ENCODE measurements around the gene C19orf33.
"Not testable (repeated sequence)": the region's sequence is repeated elsewhere in the genome, so short reads cannot be mapped to it uniquely, and the experiment has no call there.

C19orf33 gene

GRCh38 chr19:38309615-38310278, 5.7 kb downstream of the C19orf33 start:
- DNase-seq, result no peak

DNA sequence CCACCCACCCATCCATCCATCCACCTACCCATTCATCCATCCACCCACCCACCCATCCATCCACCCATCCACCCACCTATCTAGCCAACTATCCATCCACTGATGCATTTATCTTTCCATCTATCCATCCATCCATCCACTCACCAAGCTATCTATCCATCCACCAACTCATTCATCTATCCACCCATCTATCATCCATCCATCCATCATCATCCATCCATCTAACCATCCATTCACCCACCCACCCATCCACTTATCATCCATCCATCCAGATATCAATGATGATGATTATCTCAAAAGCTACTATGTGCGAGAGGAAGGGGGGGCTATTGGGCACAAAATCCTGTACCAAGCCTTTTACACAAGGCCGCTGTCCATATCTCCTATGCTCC, 6.2 kb downstream of the C19orf33 start:
- no peak for DNase-seq

DNA sequence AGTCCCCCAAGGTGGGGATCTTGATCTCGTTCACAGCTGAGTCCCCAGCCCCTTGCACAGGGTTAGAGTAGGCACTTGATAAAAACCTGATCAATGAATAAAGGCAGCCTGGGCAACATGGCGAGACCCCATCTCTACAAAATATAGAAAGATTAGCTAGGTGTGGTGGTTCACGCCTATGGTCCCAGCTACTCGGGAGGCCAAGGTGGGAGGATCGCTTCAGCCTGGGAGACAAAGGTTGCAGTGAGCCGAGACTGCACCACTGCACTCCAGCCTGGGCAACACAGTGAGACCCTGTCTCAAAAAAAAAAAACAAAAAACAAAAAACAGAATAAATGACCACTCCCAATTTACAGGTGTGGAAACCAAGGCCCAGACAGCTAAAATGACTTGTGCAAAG, 6.9 kb downstream of the C19orf33 start:
- no peak for DNase-seq

DNA sequence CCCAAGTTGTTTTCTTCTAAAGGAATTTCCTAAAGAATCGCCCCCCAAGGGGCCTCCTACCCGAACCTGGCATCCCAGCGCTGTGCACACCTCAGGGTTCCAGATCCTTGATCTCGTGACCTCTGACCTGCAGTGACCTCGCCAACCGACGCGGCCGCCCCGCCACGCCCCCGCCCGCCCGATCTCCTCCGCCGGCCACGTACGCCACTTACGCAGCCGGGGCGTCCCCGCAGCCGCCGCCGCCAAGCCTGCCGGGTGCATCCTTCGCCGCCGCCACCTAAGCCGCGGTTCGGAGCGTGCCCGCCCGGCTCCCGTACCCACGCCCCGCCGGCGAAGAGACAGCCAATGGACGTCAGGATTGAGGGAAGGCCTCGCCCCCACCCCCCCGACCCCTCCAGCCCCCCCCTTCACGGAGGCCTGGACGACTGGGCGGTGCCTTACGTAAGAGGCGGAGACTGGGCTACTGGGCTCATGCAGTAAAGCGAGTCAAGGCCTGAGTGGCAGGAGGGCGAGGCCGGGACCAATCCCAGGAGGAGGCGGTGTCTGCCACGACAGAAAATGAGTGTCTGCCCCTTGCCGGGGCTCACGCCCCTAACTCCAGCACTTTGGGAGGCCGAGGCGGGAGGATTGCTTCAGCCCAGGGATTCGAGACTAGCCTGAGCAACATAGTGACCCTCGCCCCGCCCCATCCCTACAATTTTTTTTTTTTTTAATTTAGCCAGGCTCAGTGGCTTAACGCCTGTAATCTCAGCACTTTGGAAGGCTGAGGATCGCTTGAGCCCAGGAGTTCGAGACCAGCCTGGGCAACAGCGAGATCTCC, 11.8 kb downstream of the C19orf33 start, which contains the start of gene YIF1B:
TSS of gene YIF1B (minus strand) at position 291 of the 820 bp plus-strand sequence. CDS start at position 261, 30 bp downstream.
- peak; percentile 93 to 96 for DNase-seq

DNA sequence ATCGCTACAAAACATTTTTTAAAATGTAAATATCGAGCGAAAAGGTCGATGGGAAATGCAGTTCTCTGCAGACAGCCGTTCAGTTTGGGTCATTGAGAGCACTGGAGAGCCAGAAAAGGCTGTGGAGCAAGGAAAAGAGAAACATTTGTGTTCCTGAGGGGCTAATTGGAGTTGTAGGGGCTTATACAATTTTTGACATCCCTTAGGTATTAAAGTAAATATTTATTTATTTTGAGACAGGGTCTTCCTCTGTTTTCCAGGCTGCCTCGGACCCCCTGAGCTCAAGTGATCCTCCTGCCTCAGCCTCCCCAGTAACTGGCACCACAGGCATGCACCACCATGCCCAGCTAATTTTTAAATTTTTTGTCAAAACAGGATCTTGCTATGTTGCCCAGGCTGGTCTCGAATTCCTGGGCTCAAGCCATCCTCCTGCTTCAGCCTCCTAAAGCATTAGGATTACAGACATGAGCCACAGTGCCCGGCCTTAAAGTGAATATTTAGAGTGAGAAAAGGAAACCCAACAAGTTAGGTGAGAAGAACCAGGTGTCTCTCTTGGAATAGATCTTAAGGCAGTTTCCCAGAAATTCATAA, 12.5 kb downstream of the C19orf33 start:
- no peak for DNase-seq

DNA sequence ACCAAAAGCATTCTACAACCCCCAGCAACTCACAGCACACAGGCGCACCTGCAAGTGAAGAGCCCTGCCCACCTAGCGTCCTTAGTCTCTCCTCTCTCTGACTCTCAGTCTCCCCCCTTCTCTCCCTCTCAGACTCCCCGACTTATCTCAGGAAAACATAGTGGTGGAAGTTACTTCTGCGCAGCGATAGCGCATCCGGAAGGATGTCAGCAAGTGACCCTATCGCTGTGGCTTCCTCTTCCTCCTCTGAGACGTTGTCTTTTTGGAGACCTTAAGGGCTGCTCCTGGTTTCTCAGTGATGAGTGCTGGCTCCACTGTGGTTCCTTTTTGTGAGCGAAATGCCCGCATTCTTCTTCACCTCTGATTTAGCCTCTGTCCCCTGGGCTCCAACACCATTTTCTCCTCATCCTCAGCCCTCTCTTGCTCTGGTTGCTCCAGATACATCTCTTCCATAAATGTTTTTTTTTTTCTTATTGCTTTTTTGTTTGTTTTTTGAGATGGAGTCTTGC, 13.1 kb downstream of the C19orf33 start:
- no peak for DNase-seq

- DNase-seq, result no peak
These were observed 14.6 kb downstream of the C19orf33 start for GRCh38 chr19:38318660-38319059.

DNA sequence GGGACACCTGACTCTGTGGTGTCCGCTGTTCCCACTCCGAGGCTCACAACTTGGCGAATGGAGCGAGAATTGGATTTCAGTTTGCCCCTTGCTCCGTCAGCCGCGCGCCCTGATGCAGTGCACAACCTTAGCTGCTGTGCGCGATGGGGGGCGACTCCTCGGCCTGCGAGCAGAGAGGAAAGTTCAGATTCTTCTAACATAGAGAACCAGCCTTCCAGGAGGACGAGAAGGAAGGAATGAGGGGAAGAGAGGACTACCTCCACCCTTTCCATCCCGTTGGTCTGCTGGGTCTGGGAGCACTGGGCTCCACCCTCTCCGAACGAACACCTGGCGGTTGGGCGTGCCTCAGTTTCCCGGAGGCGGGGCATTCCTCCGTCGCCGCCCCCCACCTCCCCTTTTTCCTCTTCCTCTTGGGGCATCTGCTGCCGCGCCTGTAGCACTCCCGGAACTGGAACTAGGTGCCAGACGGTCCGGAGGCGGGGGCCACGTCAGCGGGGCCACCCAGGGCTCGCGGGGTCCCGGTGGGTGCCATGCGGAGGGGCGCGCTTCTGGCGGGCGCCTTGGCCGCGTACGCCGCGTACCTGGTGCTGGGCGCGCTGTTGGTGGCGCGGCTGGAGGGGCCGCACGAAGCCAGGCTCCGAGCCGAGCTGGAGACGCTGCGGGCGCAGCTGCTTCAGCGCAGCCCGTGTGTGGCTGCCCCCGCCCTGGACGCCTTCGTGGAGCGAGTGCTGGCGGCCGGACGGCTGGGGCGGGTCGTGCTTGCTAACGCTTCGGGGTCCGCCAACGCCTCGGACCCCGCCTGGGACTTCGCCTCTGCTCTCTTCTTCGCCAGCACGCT, 15.6 kb downstream of the C19orf33 start, which contains the start of gene KCNK6:
TSS of gene KCNK6 (plus strand) at position 425 of the 838 bp plus-strand sequence. CDS start at position 531, 106 bp downstream.
- no peak for DNase-seq

GRCh38 chr19:38320969-38321339, 16.9 kb downstream of the C19orf33 start:
- DNase-seq, result no peak

- no peak for DNase-seq
These were observed 17.7 kb downstream of the C19orf33 start for GRCh38 chr19:38321646-38322196.

DNA sequence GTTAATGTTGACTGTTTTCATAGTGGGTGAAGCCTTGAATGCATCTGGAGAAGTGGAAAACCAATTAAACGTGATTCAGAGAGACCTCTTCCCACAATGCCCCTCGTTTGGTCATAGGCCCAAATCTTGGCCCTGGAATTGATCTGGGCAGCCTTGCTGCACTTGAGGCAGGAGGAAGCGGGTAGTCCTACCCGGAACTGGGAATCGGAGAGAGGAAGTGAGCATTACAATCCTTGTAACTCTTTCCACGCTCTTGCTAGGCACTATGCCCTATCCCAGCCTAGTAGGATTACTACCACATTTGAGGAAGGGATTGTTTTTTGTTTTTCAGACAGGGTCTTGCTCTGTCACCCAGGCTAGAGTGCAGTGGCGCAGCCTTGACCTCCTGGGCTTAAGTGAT, 19.2 kb downstream of the C19orf33 start:
- DNase-seq, result no peak

- DNase-seq, result no peak
These were observed 20.4 kb downstream of the C19orf33 start for GRCh38 chr19:38324431-38324830.

- no peak for DNase-seq
These were observed 22.5 kb downstream of the C19orf33 start for GRCh38 chr19:38326591-38326990.

DNA sequence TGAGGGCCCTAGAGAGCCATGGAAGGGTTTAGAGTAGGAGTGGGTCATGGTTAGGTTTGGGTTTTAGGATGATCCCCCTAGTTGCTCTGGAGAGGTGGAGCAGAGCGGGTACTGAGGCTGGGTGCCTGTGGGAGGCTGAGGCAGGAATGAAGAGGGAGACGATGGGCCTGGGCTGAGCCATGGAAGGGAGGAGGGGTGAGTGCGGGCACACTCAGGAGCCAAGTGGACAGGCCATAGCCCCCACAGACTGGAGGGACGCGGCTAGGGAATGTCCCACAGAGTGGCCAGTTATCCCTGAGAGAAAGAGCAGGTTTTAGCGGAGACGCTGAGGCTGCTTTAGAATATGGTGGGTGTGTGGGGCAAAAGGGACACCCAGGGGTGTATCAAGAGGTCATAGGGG, 25.6 kb downstream of the C19orf33 start:
- DNase-seq, result no peak

DNA sequence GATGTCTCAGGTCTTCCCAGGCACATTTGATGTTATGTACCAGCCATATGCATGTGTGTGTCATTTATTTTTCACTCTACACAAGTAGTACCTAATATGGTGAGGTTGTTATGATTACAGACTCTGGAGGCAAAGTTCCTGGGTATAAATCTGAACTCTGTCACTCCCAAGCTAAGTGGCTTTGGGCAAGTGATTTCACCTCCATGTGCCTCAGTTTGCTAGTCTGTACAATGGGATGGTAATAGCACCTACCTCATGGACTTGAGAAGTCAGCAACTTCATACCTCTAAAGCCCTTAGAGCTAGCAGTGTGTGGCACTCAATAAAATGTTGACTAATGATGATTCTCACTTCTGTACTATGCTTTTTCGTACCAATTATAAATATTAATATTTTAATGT, 27.7 kb downstream of the C19orf33 start:
- DNase-seq, result no peak

GRCh38 chr19:38333245-38333644, 29.2 kb downstream of the C19orf33 start:
- no peak for DNase-seq

GRCh38 chr19:38335949-38336637, 32.0 kb downstream of the C19orf33 start:
- peak in 1 of 2 experiments; percentile 69 for DNase-seq

DNA sequence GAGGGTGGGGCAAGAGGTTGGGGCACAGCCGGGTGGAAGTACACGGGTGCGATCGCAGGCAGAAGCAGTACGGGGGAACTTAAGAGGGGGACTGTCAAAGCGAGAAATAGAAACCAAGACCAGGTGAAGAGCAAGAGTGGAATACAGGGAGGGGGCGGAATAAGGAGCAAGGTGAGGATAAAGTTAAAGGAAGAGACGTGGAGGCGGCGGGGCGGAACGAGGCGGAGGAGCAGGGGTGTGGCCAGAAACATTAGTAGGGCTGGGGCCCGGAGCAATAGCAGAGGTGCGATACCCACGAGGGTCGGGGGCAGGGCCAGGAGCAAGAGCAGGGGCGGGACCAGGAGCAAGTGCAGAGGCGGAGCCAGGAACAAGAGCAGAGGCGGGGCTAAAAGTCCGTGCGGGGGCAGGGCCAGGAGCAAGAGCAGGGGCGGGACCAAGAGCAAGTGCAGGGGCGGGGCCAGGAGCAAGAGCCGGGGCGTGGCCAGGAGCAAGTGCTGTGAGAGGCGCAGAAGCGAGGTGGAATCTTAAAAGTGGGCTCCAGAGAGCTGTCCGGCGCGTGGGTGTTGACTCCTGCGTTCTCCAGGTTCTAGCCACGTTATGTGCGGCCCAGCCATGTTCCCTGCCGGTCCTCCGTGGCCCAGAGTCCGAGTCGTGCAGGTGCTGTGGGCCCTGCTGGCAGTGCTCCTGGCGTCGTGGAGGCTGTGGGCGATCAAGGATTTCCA, 32.7 kb downstream of the C19orf33 start:
- DNase-seq, result peak; percentile 40 to 68

DNA sequence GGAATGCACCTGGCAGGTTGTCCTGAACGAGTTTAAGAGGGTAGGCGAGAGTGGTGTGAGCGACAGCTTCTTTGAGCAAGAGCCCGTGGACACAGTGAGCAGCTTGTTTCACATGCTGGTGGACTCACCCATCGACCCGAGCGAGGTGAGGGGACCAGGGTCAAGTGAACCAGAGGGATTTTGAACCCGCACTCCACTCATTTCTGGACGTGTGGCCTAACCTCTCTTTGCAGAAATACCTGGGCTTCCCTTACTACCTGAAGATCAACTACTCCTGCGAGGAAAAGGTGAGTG, 33.3 kb downstream of the C19orf33 start:
- no peak for DNase-seq

GRCh38 chr19:38339011-38339410, 35.0 kb downstream of the C19orf33 start:
- DNase-seq, result not testable (repeated sequence)

DNA sequence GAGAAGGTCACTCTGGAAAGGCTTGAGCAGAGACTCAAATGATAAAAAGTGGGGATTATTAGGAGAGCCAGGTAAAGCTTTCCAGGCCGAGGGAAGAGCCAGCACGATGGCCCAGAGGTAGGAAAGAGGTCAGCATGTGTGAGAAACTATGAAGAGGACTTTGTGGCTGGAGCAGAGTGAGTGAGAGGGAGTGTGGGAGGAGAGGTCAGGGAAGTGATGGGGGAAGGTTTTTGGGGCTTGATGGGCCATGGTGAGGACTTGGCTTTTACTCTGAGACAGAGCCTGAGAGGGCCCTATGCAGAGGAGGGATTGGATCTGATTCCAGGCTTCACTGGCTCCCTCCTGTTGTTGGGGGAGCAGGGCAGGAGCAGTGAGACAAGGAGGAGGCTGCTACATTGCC, 36.9 kb downstream of the C19orf33 start:
- no peak for DNase-seq

Data from cerebellar nuclear complex (tissue), 1 donor.